ENCODE measurements around the gene EQTN. TPM values are rescaled to one million over a fixed set of nuclear protein-coding genes. Genes with fewer than 3 reads are reported as not detected.

EQTN gene
- total RNA-seq, 6 donors from 2014 or later = 0.34 to 0.40 TPM; not detected in 4

GRCh38 chr9:27339661-27340284 lies 42.8 kb upstream of the EQTN start:
- ATAC-seq (ENCODE audit: low FRiP score in 2 of 2) = peak; percentile 12 to 53
- WGBS, 2 donors = 57 to 63% methylated on average over 11 of the region's 11 CpGs

GRCh38 chr9:27338527-27338903 lies 41.6 kb upstream of the EQTN start:
- DNase-seq (peak in 1 of 2 donors; percentile 22), ATAC-seq (ENCODE audit: low FRiP score in 2 of 2) (no peak)
- Histone ChIP-seq H3K27me3 (no peaks in the 10 kb centered on the region), H3K27ac (peak overlapping the region; percentile 31 to 71 (median 49)), H3K4me3 (no peak overlapping the region), H3K9me3 (no peaks in the 10 kb centered on the region), H3K4me1 (peaks cover 18 to 44% (median 39%) of the 10 kb centered on the region in 4 donors), H3K36me3 (no peaks in the 10 kb centered on the region)
- 28 to 53% methylated on average over 9 of the region's 9 CpGs for WGBS, 2 donors
- TF ChIP-seq POLR2A (IDR thresholded peaks at IDR 0.05) (no peak), CTCF (IDR thresholded peaks at IDR 0.05) (no peak), EP300 (IDR thresholded peaks at IDR 0.05) (no peak), POLR2AphosphoS5 (IDR thresholded peaks at IDR 0.05) (no peak)

More at GRCh38 chr9:27339661-27340284, 42.8 kb upstream of the EQTN start:
- DNase-seq = peak in 1 of 2 donors; percentile 10
- Histone ChIP-seq H3K36me3 (no peaks in the 10 kb centered on the region), H3K4me1 (peaks cover 18 to 43% (median 39%) of the 10 kb centered on the region in 4 donors), H3K4me3 (no peak overlapping the region), H3K27ac (peak overlapping the region in 3 of 4 donors; percentile 32 to 71 (median 59)), H3K9me3 (no peaks in the 10 kb centered on the region), H3K27me3 (no peaks in the 10 kb centered on the region)
- no peak for TF ChIP-seq POLR2A (IDR thresholded peaks at IDR 0.05)
- TF ChIP-seq CTCF (IDR thresholded peaks at IDR 0.05) = no peak
- no peak for TF ChIP-seq EP300 (IDR thresholded peaks at IDR 0.05)
- TF ChIP-seq POLR2AphosphoS5 (IDR thresholded peaks at IDR 0.05) = no peak

GRCh38 chr9:27337833-27338526 lies 41.0 kb upstream of the EQTN start:
- H3K27ac ChIP-seq = peak overlapping the region; percentile 31 to 71 (median 49)
- 33 to 44% methylated on average over 5 of the region's 5 CpGs for WGBS, 2 donors
- H3K36me3 ChIP-seq = no peaks in the 10 kb centered on the region
- H3K4me3 ChIP-seq = no peak overlapping the region
- H3K9me3 ChIP-seq = no peaks in the 10 kb centered on the region
- ATAC-seq (ENCODE audit: low FRiP score in 2 of 2) = peak; percentile 7 to 59
- peaks cover 18 to 46% (median 39%) of the 10 kb centered on the region in 4 donors for H3K4me1 ChIP-seq
- no peak for TF ChIP-seq EP300 (IDR thresholded peaks at IDR 0.05)
- TF ChIP-seq POLR2AphosphoS5 (IDR thresholded peaks at IDR 0.05) = peak; percentile 29 to 59
- TF ChIP-seq POLR2A (IDR thresholded peaks at IDR 0.05) = peak in 1 of 4 donors; percentile 12
- no peaks in the 10 kb centered on the region for H3K27me3 ChIP-seq
- peak in 1 of 2 donors; percentile 59 for DNase-seq

- no peaks in the 10 kb centered on the region for H3K36me3 ChIP-seq
- no peak overlapping the region for H3K4me3 ChIP-seq
- no peak for ATAC-seq (ENCODE audit: low FRiP score in 2 of 2)
- no peaks in the 10 kb centered on the region for H3K9me3 ChIP-seq
- peaks cover 18 to 46% (median 39%) of the 10 kb centered on the region in 4 donors for H3K4me1 ChIP-seq
- H3K27me3 ChIP-seq = no peaks in the 10 kb centered on the region
- WGBS, 2 donors = 59 to 82% methylated on average over 3 of the region's 3 CpGs
- no peak for DNase-seq
- peak overlapping the region in 3 of 4 donors; percentile 39 to 71 (median 59) for H3K27ac ChIP-seq
- TF ChIP-seq CTCF (IDR thresholded peaks at IDR 0.05) = no peak
- TF ChIP-seq POLR2AphosphoS5 (IDR thresholded peaks at IDR 0.05) = no peak
- TF ChIP-seq EP300 (IDR thresholded peaks at IDR 0.05) = no peak
- no peak for TF ChIP-seq POLR2A (IDR thresholded peaks at IDR 0.05)
Observed at GRCh38 chr9:27337236-27337635, 40.3 kb upstream of the EQTN start.

- no peak for TF ChIP-seq EP300 (IDR thresholded peaks at IDR 0.05)
- H3K27me3 ChIP-seq = no peaks in the 10 kb centered on the region
- no peaks in the 10 kb centered on the region for H3K9me3 ChIP-seq
- no peaks in the 10 kb centered on the region for H3K36me3 ChIP-seq
- 91 to 93% methylated on average over 10 of the region's 10 CpGs for WGBS, 2 donors
- H3K4me1 ChIP-seq = peaks cover 18 to 44% (median 37%) of the 10 kb centered on the region in 4 donors
- H3K27ac ChIP-seq = peak overlapping the region in 3 of 4 donors; percentile 39 to 71 (median 59)
- H3K4me3 ChIP-seq = no peak overlapping the region
- ATAC-seq (ENCODE audit: low FRiP score in 2 of 2) (no peak), DNase-seq (peak in 1 of 2 donors; percentile 51)
Observed at GRCh38 chr9:27336829-27337228, 39.9 kb upstream of the EQTN start.
